Ovary (tissue), 3 donors: ENCODE measurements around the gene NT5DC3.

Source experiments
- EP300 ChIP-seq: sonication (generic); formaldehyde crosslinking; IDR thresholded peaks from one replicate; pipeline ENCODE4 v1.6.1; 2017; ENCODE audit warnings: antibody characterized with exemption
- POLR2A ChIP-seq: fragments of 450-650 bp; IDR thresholded peaks from one replicate; pipeline ENCODE4 v1.6.1; 2017; ENCODE audit warnings: antibody characterized with exemption, mild to moderate bottlenecking, moderate library complexity
- TF ChIP-seq, protein P1 (sequence below), 3 donors: fragments of 450-650 bp in 2 of 3; fragments of 200-600 bp in 1 of 3; IDR thresholded peaks; one replicate each; pipeline versions ENCODE4 v1.5.1 to v1.8.0; 2016 to 2022; ENCODE audit warnings: antibody characterized with exemption in 3 of 3, mild to moderate bottlenecking in 1 of 3
- donor health status: DM: no; HTN: no; CAD: no.

DNA sequence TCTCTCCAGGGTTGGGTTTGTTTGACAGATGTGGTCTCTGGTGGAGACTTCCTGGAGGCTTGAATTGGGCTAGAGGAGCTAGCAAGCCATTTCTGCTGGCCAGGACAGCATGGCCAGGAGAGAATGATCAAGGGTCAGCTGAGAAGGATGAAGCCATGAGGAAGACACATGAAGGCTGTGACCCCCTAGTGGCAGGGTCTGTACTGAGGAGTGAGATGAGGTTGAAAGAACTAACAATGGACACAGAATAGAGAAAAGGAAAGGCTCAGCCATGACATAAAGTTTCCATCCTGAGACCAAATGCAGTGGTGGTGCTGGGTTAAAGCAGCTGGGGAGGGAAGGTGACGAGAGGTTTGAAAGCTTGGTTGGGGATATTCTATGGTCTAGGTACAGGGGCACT lies 89.9 kb downstream of the NT5DC3 start:
- TF ChIP-seq POLR2A = no peak
- TF ChIP-seq, protein P1, sequence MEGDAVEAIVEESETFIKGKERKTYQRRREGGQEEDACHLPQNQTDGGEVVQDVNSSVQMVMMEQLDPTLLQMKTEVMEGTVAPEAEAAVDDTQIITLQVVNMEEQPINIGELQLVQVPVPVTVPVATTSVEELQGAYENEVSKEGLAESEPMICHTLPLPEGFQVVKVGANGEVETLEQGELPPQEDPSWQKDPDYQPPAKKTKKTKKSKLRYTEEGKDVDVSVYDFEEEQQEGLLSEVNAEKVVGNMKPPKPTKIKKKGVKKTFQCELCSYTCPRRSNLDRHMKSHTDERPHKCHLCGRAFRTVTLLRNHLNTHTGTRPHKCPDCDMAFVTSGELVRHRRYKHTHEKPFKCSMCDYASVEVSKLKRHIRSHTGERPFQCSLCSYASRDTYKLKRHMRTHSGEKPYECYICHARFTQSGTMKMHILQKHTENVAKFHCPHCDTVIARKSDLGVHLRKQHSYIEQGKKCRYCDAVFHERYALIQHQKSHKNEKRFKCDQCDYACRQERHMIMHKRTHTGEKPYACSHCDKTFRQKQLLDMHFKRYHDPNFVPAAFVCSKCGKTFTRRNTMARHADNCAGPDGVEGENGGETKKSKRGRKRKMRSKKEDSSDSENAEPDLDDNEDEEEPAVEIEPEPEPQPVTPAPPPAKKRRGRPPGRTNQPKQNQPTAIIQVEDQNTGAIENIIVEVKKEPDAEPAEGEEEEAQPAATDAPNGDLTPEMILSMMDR (IDR thresholded peaks at IDR 0.05) = no peak
- TF ChIP-seq EP300 = no peak
